HG03575 (cell line): ENCODE measurements around the gene USP22.
"Not testable (repeated sequence)": the region's sequence is repeated elsewhere in the genome, so short reads cannot be mapped to it uniquely, and the experiment has no call there.

ENCODE experiments used
- ATAC-seq: cut with Tn5 transposase; IDR thresholded peaks from one replicate; pipeline ENCODE4 v1.9.1; 2021; ENCODE audit not compliant: unreplicated experiment, insufficient number of reproducible peaks, low FRiP score; ENCODE audit errors: extremely low read depth

Gene USP22

GRCh38 chr17:20993863-20994778 is 48.7 kb downstream of the USP22 start:
- ATAC-seq = no peak

GRCh38 chr17:20992987-20993862 is 49.6 kb downstream of the USP22 start:
- ATAC-seq = no peak

GRCh38 chr17:20992416-20992815 is 50.4 kb downstream of the USP22 start:
- no peak for ATAC-seq

GRCh38 chr17:20991276-20992037 is 51.4 kb downstream of the USP22 start:
- no peak for ATAC-seq

GRCh38 chr17:20989991-20990855 is 52.6 kb downstream of the USP22 start:
- ATAC-seq = no peak

- no peak for ATAC-seq
These were observed 53.3 kb downstream of the USP22 start for GRCh38 chr17:20989481-20989880.

GRCh38 chr17:20988896-20989295 is 53.9 kb downstream of the USP22 start:
- no peak for ATAC-seq

GRCh38 chr17:20988001-20988636 is 54.7 kb downstream of the USP22 start:
- no peak for ATAC-seq

GRCh38 chr17:20987511-20987910 is 55.3 kb downstream of the USP22 start:
- ATAC-seq = no peak

- no peak for ATAC-seq
These were observed 55.9 kb downstream of the USP22 start for GRCh38 chr17:20986767-20987510.

GRCh38 chr17:20983359-20983637 is 59.5 kb downstream of the USP22 start:
- no peak for ATAC-seq

GRCh38 chr17:20982589-20983358 is 60.0 kb downstream of the USP22 start:
- no peak for ATAC-seq

- no peak for ATAC-seq
These were observed 61.5 kb downstream of the USP22 start for GRCh38 chr17:20981046-20981920.

GRCh38 chr17:20979792-20980083 is 63.1 kb downstream of the USP22 start:
- ATAC-seq = no peak

- not testable (repeated sequence) for ATAC-seq
These were observed 63.6 kb downstream of the USP22 start for GRCh38 chr17:20979007-20979791.
